ENCODE results near the gene LRRC37A3.
"Not testable (repeated sequence)": the region's sequence is repeated elsewhere in the genome, so short reads cannot be mapped to it uniquely, and the experiment has no call there.

The LRRC37A3 gene

DNA sequence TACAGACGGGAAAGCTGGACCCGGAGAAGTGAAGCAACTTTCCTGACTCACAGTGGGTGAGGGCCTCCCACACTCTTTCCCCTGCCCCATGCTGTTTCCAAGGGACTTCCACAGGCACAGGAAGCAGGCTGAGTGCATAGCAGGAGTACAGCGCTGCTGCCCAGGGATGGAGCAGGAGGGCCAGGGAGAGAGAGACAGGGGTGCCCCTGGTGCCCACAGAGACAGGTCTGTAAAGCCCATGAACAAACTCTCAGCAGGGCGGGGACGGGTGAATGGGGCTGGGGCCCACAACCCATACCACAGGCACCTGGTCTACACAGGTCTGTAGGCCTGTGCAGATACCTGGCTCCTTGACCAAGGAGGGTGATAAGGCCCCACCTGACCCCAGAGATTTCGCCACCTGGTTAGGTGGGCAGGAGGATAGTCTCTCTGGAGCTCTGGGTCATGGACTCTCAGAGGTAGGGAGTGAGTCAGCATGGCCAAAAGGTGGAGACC, 15.1 kb upstream of the LRRC37A3 start:
- not testable (repeated sequence) for H3K4me3 Mint-ChIP-seq; H3K9me3 Mint-ChIP-seq (ENCODE audit: low read depth); H3K36me3 Mint-ChIP-seq; H3K27ac Mint-ChIP-seq; H3K27me3 Mint-ChIP-seq
- peaks cover 17% of the 10 kb centered on the region for H3K4me1 Mint-ChIP-seq (ENCODE audit: low read depth)

DNA sequence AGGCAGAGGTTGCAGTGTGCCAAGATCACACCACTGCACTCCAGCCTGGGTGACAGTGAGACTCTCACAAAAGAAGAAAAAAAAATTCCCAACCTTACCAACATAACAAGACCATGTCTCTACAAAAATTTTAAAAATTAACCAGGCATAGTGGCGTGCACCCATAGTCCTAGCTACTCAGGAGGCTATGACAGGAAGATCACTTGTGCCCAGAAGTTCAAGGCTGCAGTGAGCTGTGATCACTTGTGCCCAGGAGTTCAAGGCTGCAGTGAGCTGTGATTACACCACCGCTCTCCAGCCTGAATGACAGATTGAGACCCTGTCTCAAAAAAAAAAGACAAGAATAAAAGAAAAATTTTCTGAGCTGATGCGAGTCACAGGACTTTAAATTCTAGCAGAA, 13.6 kb upstream of the LRRC37A3 start:
- H3K27ac Mint-ChIP-seq; H3K36me3 Mint-ChIP-seq; H3K27me3 Mint-ChIP-seq; H3K4me3 Mint-ChIP-seq; H3K9me3 Mint-ChIP-seq (ENCODE audit: low read depth): not testable (repeated sequence)
- peaks cover 25% of the 10 kb centered on the region for H3K4me1 Mint-ChIP-seq (ENCODE audit: low read depth)

DNA sequence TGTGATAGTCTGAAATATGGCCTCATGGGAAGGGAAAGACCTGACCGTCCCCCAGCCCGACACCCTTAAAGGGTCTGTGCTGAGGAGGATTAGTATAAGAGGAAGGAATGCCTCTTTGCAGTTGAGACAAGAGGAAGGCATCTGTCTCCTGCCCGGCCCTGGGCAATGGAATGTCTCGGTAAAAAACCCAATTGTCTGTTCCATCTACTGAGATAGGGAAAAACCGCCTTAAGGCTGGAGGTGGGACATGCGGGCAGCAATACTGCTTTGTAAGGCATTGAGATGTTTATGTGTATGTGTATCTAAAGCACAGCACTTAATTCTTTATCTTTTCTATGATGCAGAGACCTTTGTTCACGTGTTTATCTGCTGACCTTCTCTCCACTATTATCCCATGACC, 11.1 kb upstream of the LRRC37A3 start:
- H3K4me3 Mint-ChIP-seq; H3K36me3 Mint-ChIP-seq; H3K9me3 Mint-ChIP-seq (ENCODE audit: low read depth); H3K27me3 Mint-ChIP-seq: not testable (repeated sequence)
- Mint-ChIP-seq H3K4me1 (ENCODE audit: low read depth) (peaks cover 31% of the 10 kb centered on the region), H3K27ac (peak overlapping the region; percentile 59)

DNA sequence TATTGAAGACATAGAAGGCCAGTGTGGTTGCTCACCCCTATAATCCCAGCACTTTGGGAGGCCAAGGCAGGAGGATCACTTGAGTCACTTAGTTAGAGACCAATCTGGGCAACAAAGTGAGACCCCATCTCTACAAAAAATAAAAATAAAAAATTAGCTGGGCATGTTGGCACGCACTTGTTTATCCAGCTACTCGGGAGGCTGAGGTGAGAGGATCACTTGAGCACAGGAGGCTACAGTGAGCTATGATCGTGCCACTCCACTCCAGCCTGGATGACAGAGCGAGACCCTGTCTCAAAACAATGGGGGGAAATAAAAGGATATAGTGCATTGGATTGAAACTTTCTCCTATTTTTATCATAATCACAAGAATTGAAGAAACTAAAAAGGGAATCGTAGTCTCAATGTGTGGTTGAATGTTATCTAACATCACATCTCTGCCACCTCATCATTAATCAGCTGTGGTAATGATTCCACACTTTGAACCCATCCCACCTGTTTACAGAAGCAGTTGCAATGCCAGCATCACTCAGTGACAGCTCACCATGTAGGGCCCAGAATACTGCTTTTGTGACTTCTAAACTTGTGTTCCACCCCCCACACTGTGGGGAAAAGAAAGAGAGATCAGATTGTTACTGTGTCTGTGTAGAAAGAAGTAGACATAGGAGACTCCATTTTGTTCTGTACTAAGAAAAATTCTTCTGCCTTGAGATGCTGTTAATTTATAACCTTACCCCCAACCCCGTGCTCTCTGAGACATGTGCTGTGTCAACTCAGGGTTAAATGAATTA, 10.3 kb upstream of the LRRC37A3 start:
- H3K27me3 Mint-ChIP-seq; H3K36me3 Mint-ChIP-seq; H3K4me3 Mint-ChIP-seq; H3K9me3 Mint-ChIP-seq (ENCODE audit: low read depth): not testable (repeated sequence)
- H3K27ac Mint-ChIP-seq: peak overlapping the region; percentile 59
- peaks cover 31% of the 10 kb centered on the region for H3K4me1 Mint-ChIP-seq (ENCODE audit: low read depth)

DNA sequence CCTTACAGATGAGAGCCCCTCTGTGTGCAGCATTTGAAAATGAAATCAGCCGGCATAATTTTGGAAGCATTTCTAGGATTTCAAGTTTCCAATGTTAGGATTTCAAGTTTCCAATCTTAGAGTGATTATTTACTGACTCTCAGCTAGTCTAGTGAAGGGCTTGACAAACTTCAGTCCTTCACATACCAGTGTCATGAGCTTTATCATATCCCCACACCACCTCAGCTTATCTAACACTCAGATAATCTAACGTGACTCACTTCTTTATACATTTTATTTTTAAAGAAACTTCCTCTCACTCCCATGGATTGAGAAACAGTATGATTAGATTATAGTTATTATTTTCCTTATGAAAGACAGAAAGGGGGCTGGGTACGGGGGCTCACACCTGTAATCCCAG, 9.4 kb upstream of the LRRC37A3 start:
- H3K4me3 Mint-ChIP-seq; H3K36me3 Mint-ChIP-seq; H3K27me3 Mint-ChIP-seq; H3K9me3 Mint-ChIP-seq (ENCODE audit: low read depth); H3K27ac Mint-ChIP-seq: not testable (repeated sequence)
- peaks cover 31% of the 10 kb centered on the region for H3K4me1 Mint-ChIP-seq (ENCODE audit: low read depth)

DNA sequence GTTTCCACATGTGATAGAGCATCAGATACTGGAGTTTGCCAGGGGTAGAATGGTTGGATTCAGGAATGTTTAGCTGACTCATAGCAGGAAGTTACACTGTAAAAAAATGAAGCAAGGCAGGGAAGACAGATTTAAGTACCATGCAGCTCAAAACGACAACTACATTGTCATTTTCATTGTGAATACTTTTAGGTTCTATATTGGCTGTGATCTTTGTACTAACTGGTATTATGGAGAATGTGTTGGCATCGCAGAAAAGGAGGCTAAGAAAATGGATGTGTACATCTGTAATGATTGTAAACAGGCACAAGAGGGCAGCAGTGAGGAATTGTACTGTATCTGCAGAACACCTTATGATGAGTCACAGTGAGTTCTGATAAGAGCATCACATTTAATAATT, 8.2 kb upstream of the LRRC37A3 start:
- H3K4me1 Mint-ChIP-seq (ENCODE audit: low read depth): peaks cover 31% of the 10 kb centered on the region
- H3K27me3 Mint-ChIP-seq; H3K4me3 Mint-ChIP-seq; H3K9me3 Mint-ChIP-seq (ENCODE audit: low read depth); H3K36me3 Mint-ChIP-seq: not testable (repeated sequence)
- peak overlapping the region; percentile 30 for H3K27ac Mint-ChIP-seq

DNA sequence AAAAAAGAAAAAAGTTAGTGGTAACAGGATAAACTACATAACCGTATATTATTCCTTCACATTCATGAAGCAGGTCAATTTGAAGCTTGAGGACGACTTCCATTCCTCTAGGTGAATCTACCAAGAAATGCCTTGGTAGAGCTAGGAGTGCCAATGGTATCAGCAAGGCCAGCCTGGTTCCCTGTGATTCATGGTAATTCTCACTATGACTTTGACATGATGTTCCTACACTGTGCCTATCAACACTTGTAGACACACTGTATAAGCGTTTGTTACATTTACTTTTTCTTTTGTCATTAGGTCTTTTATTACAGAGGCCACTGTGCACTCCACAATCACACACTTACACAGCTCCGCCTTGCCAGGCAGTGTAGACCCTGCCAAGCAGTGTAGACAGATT, 7.2 kb upstream of the LRRC37A3 start:
- not testable (repeated sequence) for H3K27me3 Mint-ChIP-seq; H3K27ac Mint-ChIP-seq; H3K36me3 Mint-ChIP-seq; H3K4me3 Mint-ChIP-seq; H3K9me3 Mint-ChIP-seq (ENCODE audit: low read depth)
- peaks cover 31% of the 10 kb centered on the region for H3K4me1 Mint-ChIP-seq (ENCODE audit: low read depth)

DNA sequence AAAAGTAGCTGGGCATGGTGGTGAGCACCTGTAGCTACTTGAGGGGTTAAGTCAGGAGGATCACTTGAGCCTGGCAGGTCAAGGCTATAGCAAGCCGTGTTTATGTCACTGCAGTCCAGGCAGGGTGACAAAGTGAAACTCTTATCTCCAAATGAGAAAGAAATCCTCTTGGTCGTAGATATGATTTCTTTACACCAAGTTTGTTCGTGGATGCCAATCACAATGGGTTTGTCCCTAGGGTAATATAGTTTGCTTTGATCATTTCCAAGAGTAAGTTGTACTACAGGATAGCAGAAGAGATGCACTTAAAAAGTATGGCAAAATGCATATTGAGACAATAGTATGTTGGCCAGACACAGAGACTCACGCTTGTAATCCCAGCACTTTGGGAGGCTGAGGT, 6.0 kb upstream of the LRRC37A3 start:
- H3K9me3 Mint-ChIP-seq (ENCODE audit: low read depth); H3K27ac Mint-ChIP-seq; H3K36me3 Mint-ChIP-seq; H3K27me3 Mint-ChIP-seq; H3K4me3 Mint-ChIP-seq: not testable (repeated sequence)
- peaks cover 26% of the 10 kb centered on the region for H3K4me1 Mint-ChIP-seq (ENCODE audit: low read depth)

DNA sequence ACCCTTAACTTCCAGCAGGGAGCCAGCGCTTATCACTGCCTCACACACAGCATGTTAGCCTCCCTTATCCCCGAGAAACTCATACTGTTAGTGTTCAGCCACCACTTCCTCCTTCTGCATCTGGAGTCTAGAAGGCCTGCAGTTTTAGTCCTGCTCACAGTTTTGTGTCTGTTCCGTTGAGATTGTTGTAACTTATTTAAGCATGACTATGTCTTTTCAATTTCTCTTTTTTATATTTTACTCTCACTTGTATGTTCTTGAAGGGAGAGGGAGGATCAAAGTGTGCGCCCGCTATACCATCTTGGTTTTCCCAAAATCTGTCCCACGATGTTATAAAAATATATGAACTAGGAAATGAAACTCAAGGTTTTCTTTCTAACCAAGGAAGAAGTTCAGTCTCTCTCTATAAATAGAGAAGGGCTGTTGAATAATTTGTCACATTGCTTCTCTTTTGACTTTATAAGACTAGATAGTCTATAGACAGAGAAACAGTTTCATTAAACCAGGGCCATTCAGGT, 3.8 kb upstream of the LRRC37A3 start:
- H3K36me3 Mint-ChIP-seq; H3K9me3 Mint-ChIP-seq (ENCODE audit: low read depth); H3K27me3 Mint-ChIP-seq; H3K27ac Mint-ChIP-seq; H3K4me3 Mint-ChIP-seq: not testable (repeated sequence)
- peaks cover 14% of the 10 kb centered on the region for H3K4me1 Mint-ChIP-seq (ENCODE audit: low read depth)

DNA sequence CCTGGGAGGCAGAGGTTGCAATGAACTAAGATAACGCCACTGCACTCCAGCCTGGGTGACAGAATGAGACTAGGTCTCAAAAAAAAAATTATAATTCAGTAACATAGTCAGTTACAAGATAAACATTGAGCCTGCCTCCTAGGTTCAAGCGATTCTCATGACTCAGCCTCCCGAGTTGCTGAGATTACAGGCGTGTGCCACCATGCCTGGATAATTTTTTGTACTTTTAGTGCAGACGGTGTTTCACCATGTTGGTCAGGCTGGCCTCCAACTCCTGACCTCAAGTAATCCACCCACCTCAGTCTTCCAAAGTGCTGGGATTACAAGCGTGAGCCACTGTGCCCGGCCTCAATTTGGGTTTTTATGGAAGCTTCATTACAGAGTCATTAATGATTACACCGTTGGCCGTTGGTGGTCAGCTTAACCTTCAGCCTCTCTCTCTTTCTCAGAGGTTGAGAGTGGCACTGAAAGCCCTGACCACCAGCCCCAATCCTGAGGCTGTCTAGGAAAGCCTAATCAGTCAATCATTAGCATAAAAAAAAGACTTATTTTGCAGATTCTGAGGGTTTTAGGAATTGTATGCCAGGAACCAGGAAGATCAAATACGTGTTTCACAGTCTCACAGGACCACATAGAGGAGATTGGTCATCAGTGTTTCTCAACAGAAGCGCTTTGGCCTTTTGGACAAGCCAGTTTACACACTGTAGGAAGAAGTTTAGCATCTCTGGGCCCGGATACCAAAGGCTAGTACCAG, 1.3 kb upstream of the LRRC37A3 start:
- Mint-ChIP-seq H3K9me3 (ENCODE audit: low read depth) (no peaks in the 10 kb centered on the region), H3K4me3 (peak overlapping the region; percentile 88), H3K27ac (peak overlapping the region; percentile 47)

DNA sequence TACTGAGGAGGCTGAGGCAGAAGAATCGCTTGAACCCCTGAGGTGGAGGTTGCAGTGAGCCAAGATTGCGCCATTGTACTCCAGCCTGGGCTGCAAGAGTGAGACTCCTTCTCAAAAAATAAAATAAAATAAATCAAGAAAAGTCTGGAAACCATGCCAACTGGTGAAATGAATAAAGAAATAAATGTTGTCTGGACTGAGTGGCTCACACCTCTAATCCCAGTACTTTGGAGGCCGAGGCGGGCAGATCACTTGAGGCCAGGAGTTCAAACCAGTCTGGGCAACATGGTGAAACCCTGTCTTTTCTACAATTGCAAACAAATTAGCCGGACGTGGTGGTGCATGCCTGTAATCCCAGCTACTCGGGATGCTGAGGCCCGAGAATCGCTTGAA, 744 bp upstream of the LRRC37A3 start:
- Mint-ChIP-seq H3K36me3 (no peaks in the 10 kb centered on the region), H3K4me3 (peak overlapping the region; percentile 88), H3K27me3 (no peaks in the 10 kb centered on the region), H3K27ac (peak overlapping the region; percentile 78), H3K9me3 (ENCODE audit: low read depth) (no peaks in the 10 kb centered on the region), H3K4me1 (ENCODE audit: low read depth) (peaks cover 10% of the 10 kb centered on the region)

More for the DNA sequence above, 1.3 kb upstream of the LRRC37A3 start:
- no peaks in the 10 kb centered on the region for H3K36me3 Mint-ChIP-seq
- peaks cover 7% of the 10 kb centered on the region for H3K4me1 Mint-ChIP-seq (ENCODE audit: low read depth)
- H3K27me3 Mint-ChIP-seq: no peaks in the 10 kb centered on the region

DNA sequence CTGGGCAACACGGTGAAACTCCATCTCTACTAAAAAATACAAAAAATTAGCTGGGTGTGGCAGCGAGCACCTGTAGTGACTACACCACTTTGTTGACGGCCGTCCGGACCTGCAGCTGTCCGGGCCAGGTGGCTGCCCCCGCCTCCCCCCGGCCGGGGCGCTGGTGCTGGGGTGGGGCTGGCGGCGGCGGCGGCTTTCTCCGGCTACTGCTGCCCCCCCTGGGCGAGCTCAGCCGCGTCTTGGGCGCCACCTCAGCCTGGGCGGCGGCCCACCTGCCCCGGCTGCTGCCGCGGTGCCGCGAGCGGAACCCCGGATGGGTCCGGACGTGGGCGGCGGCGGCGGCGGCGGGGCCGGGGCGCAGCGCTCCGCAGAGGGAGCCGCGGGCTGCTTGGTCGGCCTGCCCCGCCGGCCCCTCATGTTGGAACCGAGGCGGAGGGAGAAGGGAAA, 413 bp downstream of the LRRC37A3 start:
- H3K4me1 Mint-ChIP-seq (ENCODE audit: low read depth); H3K27me3 Mint-ChIP-seq; H3K36me3 Mint-ChIP-seq; H3K9me3 Mint-ChIP-seq (ENCODE audit: low read depth): not testable (repeated sequence)
- peak overlapping the region; percentile 84 for H3K27ac Mint-ChIP-seq
- peak overlapping the region; percentile 88 for H3K4me3 Mint-ChIP-seq

DNA sequence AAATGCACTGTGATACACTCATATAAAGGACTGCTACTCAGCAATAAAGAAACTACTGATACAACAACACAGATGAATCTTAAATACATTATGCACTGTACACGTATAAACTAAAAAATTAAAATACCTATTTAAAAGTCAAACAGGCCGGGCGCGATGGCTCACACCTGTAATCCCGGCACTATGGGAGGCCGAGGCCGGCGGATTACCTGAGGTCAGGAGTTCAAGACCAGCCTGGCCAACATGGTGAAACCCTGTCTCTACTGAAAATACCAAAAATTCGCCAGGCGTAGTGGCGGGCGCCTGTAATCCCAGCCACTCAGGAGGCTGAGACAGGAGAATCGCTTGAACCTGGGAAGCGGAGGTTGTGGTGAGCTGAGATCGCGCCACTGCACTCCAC, 1.7 kb downstream of the LRRC37A3 start:
- H3K4me1 Mint-ChIP-seq (ENCODE audit: low read depth); H3K36me3 Mint-ChIP-seq; H3K9me3 Mint-ChIP-seq (ENCODE audit: low read depth); H3K27me3 Mint-ChIP-seq; H3K4me3 Mint-ChIP-seq; H3K27ac Mint-ChIP-seq: not testable (repeated sequence)

DNA sequence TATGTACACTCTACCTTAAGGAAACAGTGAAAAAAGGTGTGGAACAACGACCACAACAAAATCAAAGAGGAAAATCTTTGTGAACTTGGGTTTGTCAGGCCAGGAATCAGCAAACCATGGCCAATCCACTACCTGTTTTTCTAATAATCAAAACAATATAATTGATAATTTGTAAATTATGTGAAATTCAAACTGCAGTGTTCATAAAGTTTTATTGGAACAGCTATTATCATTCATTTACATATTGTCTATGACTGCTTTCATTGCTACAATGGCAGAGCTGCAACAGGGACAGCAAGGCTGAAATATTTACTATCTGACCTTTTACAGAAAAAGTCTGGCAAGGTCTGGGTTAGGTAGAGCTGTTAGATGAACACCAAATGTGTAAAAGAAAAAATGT, 4.0 kb downstream of the LRRC37A3 start:
- not testable (repeated sequence) for H3K36me3 Mint-ChIP-seq; H3K27me3 Mint-ChIP-seq; H3K4me1 Mint-ChIP-seq (ENCODE audit: low read depth); H3K9me3 Mint-ChIP-seq (ENCODE audit: low read depth); H3K4me3 Mint-ChIP-seq
- peak overlapping the region; percentile 50 for H3K27ac Mint-ChIP-seq

DNA sequence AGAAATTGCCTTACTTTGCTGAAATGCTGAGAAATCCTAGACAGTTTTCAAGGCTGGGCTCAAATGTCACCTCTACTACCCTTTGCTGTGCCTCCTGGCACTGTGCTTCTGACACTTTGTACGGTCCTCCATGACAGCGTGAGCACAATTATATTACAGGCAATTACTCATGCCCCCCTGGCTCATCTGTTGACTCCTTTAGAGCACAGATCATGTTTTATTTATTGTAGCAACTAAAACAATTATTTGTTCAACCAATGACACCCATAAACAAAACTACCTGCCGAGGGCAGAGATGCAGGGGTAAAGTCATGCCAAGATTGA, 9.1 kb downstream of the LRRC37A3 start:
- not testable (repeated sequence) for H3K9me3 Mint-ChIP-seq (ENCODE audit: low read depth); H3K4me1 Mint-ChIP-seq (ENCODE audit: low read depth); H3K27me3 Mint-ChIP-seq

More for the DNA sequence above, 9.1 kb downstream of the LRRC37A3 start:
- H3K36me3 Mint-ChIP-seq, H3K4me3 Mint-ChIP-seq, H3K27ac Mint-ChIP-seq: not testable (repeated sequence)

Data from activated naive CD8-positive, alpha-beta T cell (primary cell).